ENCODE measurements around the gene C11orf68.

Gene C11orf68

DNA sequence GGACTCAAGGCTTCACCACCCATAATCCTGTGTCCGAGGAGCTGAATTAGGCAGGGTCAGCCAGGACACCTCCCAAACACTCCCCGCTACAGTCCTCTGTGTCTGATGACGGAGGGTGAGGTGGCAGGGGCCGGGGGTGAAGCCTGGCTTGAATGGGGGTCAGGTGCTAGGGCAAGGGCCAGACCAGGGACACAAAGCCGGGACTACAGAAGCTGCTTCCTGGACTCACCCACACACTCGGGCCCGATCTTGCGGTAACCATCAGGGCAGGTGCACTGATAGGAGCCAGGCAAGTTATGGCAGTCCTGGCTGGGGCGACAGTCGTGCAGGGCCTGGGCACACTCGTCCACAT, 48.6 kb downstream of the C11orf68 start:
- DNase-seq, result no peak

GRCh38 chr11:65869643-65870306, 49.1 kb downstream of the C11orf68 start:
- no peak for DNase-seq

DNA sequence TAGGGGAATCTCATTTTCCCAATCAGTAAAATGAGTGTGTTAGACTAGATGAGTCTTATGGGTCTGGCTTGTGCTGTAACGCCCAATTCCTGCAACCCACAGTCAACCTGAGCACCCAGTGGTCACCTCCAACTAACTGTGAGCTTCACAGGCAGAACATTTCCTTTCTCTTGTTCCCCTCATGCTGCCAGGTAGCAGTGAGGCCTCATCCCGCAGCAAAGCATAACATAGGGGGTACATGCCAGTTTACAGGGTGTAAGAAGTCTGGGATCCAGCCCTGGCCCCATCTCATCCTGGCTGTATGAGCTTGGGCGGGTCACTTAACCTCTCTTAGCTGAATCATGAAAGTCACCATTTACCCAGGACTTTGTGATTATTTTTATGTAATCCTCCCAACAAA, 50.0 kb downstream of the C11orf68 start:
- DNase-seq, result no peak

GRCh38 chr11:65868076-65868667, 50.7 kb downstream of the C11orf68 start:
- no peak for DNase-seq

- DNase-seq, result no peak
Observed at GRCh38 chr11:65867284-65868071, 51.4 kb downstream of the C11orf68 start.
